ENCODE results near the gene FBXW11. TPM values are rescaled to one million over a fixed set of nuclear protein-coding genes. Genes with fewer than 3 reads are reported as not detected.
"Not testable (repeated sequence)": the region's sequence is repeated elsewhere in the genome, so short reads cannot be mapped to it uniquely, and the experiment has no call there.

Gene FBXW11
- total and polyA plus RNA-seq, 4 donors: 7.6 to 87.5 (median 35.2) TPM

- no peaks in the 10 kb centered on the region for H3K27me3 ChIP-seq (ENCODE audit: control insufficient read depth in 3 of 3, insufficient read depth in 3 of 3, low read length in 2 of 3)
- no peak for TF ChIP-seq CTCF (IDR thresholded peaks at IDR 0.05; ENCODE audit: control extremely low read depth, extremely low read depth)
- WGBS, 2 donors: 98% methylated on average over 8 of the region's 8 CpGs
- H3K4me3 ChIP-seq: no peak overlapping the region
- ATAC-seq (ENCODE audit: insufficient read depth, low FRiP score): no peak
- H3K36me3 ChIP-seq (ENCODE audit: control insufficient read depth in 4 of 4, insufficient read depth in 4 of 4, low read length in 4 of 4): peaks cover 0 to 2% (median 0%) of the 10 kb centered on the region in 4 donors
- peaks cover 0 to 30% (median 5%) of the 10 kb centered on the region in 5 donors for H3K4me1 ChIP-seq (ENCODE audit: control insufficient read depth in 5 of 5, insufficient read depth in 5 of 5, low read length in 5 of 5)
- no peak overlapping the region for H3K9ac ChIP-seq (ENCODE audit: insufficient read depth in 1 of 2, low read length in 2 of 2)
- H3K9me3 ChIP-seq (ENCODE audit: control insufficient read depth in 4 of 4, insufficient read depth in 3 of 4, low read length in 3 of 4): peaks cover 0 to 9% (median 2%) of the 10 kb centered on the region in 4 donors
- no peak overlapping the region for H3K27ac ChIP-seq (ENCODE audit: low read depth in 1 of 2, low read length in 1 of 2)
- DNase-seq: no peak
Observed at GRCh38 chr5:171979606-171980005, 26.8 kb downstream of the FBXW11 start.

- H3K4me3 ChIP-seq: no peak overlapping the region
- 86 to 88% methylated on average over 4 of the region's 4 CpGs for WGBS, 2 donors
- no peak overlapping the region for H3K27ac ChIP-seq (ENCODE audit: low read depth in 1 of 2, low read length in 1 of 2)
- H3K27me3 ChIP-seq (ENCODE audit: control insufficient read depth in 3 of 3, insufficient read depth in 3 of 3, low read length in 2 of 3): no peaks in the 10 kb centered on the region
- no peak overlapping the region for H3K9ac ChIP-seq (ENCODE audit: insufficient read depth in 1 of 2, low read length in 2 of 2)
- H3K36me3 ChIP-seq (ENCODE audit: control insufficient read depth in 4 of 4, insufficient read depth in 4 of 4, low read length in 4 of 4): peaks cover 0 to 2% (median 0%) of the 10 kb centered on the region in 4 donors
- H3K9me3 ChIP-seq (ENCODE audit: control insufficient read depth in 4 of 4, insufficient read depth in 3 of 4, low read length in 3 of 4): peaks cover 0 to 9% (median 2%) of the 10 kb centered on the region in 4 donors
- TF ChIP-seq CTCF (IDR thresholded peaks at IDR 0.05; ENCODE audit: control extremely low read depth, extremely low read depth): no peak
- DNase-seq: no peak
- H3K4me1 ChIP-seq (ENCODE audit: control insufficient read depth in 5 of 5, insufficient read depth in 5 of 5, low read length in 5 of 5): peaks cover 0 to 25% (median 5%) of the 10 kb centered on the region in 5 donors
- ATAC-seq (ENCODE audit: insufficient read depth, low FRiP score): no peak
Observed at GRCh38 chr5:171978519-171978918, 27.9 kb downstream of the FBXW11 start.

GRCh38 chr5:171978016-171978415 lies 28.4 kb downstream of the FBXW11 start:
- peaks cover 0 to 25% (median 5%) of the 10 kb centered on the region in 5 donors for H3K4me1 ChIP-seq (ENCODE audit: control insufficient read depth in 5 of 5, insufficient read depth in 5 of 5, low read length in 5 of 5)
- H3K9me3 ChIP-seq (ENCODE audit: control insufficient read depth in 4 of 4, insufficient read depth in 3 of 4, low read length in 3 of 4): peaks cover 0 to 9% (median 2%) of the 10 kb centered on the region in 4 donors
- no peak overlapping the region for H3K9ac ChIP-seq (ENCODE audit: insufficient read depth in 1 of 2, low read length in 2 of 2)
- ATAC-seq (ENCODE audit: insufficient read depth, low FRiP score) (no peak), DNase-seq (no peak)
- peaks cover 0 to 2% (median 0%) of the 10 kb centered on the region in 4 donors for H3K36me3 ChIP-seq (ENCODE audit: control insufficient read depth in 4 of 4, insufficient read depth in 4 of 4, low read length in 4 of 4)
- no peaks in the 10 kb centered on the region for H3K27me3 ChIP-seq (ENCODE audit: control insufficient read depth in 3 of 3, insufficient read depth in 3 of 3, low read length in 2 of 3)
- H3K4me3 ChIP-seq: no peak overlapping the region
- 89% methylated on average over 1 of the region's 1 CpG for WGBS, 2 donors
- H3K27ac ChIP-seq (ENCODE audit: low read depth in 1 of 2, low read length in 1 of 2): no peak overlapping the region
- TF ChIP-seq CTCF (IDR thresholded peaks at IDR 0.05; ENCODE audit: control extremely low read depth, extremely low read depth): no peak

- H3K27me3 ChIP-seq (ENCODE audit: control insufficient read depth in 3 of 3, insufficient read depth in 3 of 3, low read length in 2 of 3); H3K9ac ChIP-seq (ENCODE audit: insufficient read depth in 1 of 2, low read length in 2 of 2); H3K36me3 ChIP-seq (ENCODE audit: control insufficient read depth in 4 of 4, insufficient read depth in 4 of 4, low read length in 4 of 4); H3K27ac ChIP-seq (ENCODE audit: low read depth in 1 of 2, low read length in 1 of 2); H3K9me3 ChIP-seq (ENCODE audit: control insufficient read depth in 4 of 4, insufficient read depth in 3 of 4, low read length in 3 of 4); ATAC-seq (ENCODE audit: insufficient read depth, low FRiP score); DNase-seq; H3K4me3 ChIP-seq: not testable (repeated sequence)
- WGBS, 2 donors: 86% methylated on average over 6 of the region's 6 CpGs
- peaks cover 0 to 25% (median 5%) of the 10 kb centered on the region in 5 donors for H3K4me1 ChIP-seq (ENCODE audit: control insufficient read depth in 5 of 5, insufficient read depth in 5 of 5, low read length in 5 of 5)
Observed at GRCh38 chr5:171977244-171977950, 29.0 kb downstream of the FBXW11 start.
